Germinal center (tissue), 1 donor: Measurements from ENCODE around the gene ICAM2.
"Not testable (repeated sequence)": the region's sequence is repeated elsewhere in the genome, so short reads cannot be mapped to it uniquely, and the experiment has no call there.

Experiments used
- DNase-seq: peaks from one replicate; pipeline ENCODE4 v3.0.0; 2012; ENCODE audit warnings: mixed read lengths, low spot score

The ICAM2 gene

DNA sequence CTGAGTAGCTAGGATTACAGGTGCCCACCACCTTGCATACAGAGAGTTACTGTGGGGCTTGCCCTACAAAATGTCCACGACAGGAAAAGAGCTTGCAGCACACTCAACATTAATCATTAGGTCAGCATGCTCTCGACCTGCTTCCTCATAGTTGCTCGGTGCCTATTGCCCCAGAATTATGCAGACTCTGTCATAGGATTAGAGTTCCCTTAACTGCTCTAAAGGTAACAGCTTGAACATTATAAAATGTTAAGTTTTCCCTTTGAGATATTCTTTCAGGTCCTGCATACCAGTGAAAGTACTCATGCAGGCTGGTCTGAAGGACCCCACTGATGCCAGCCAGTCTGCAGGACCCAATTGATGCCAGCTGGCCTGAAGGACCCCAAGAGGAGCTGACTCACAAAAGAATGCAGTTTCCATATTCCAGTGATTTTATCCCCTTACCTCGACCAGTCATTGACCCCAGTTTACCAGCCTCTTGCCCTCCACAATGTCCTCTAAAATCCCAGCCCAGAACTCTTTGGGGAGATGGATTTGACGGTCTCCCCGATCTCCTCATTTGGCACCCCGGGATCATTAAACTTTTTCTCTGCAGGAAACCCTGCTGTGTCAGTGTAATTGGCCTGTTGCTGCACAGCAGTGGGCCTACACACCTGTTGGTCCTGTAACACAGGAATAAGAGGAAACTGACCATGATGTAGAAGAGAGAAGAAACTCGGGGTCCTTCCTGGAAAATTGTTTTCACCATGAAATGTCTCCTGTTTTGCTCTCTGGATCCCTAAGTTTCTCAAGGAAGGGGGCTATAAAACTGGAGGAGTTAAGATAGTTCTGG lies 10.6 kb downstream of the ICAM2 start:
- no peak for DNase-seq

GRCh38 chr17:64008830-64009229 lies 11.6 kb downstream of the ICAM2 start:
- DNase-seq: no peak

- DNase-seq: no peak
These were observed 12.1 kb downstream of the ICAM2 start for GRCh38 chr17:64008346-64008745.

GRCh38 chr17:64007838-64008282 lies 12.6 kb downstream of the ICAM2 start:
- DNase-seq: no peak

- not testable (repeated sequence) for DNase-seq
These were observed 13.2 kb downstream of the ICAM2 start for GRCh38 chr17:64007089-64007837.

GRCh38 chr17:64006361-64007088 lies 13.9 kb downstream of the ICAM2 start:
- no peak for DNase-seq

DNA sequence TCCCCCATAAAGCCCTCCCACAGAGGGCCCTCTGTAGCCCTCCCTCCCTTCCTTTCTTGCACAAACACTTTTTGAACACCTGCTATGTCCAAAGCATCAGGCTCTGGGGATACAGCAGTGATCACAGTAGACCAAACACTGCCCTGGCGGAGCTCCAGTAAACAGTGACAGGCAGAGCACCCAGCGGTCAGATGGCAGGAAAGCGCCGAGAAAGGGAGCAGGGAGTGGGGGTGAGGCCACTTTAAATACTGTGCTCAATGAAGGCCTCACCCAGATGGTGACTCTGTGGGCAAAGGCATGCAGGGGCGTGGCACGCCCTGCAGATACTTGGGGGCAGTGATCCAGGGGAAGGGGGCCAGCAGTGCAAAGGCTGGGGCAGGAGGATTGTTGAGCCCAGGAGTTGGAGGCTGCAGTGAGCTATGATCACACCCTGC lies 14.7 kb downstream of the ICAM2 start:
- no peak for DNase-seq

GRCh38 chr17:64004903-64005733 lies 15.3 kb downstream of the ICAM2 start:
- DNase-seq: no peak

DNA sequence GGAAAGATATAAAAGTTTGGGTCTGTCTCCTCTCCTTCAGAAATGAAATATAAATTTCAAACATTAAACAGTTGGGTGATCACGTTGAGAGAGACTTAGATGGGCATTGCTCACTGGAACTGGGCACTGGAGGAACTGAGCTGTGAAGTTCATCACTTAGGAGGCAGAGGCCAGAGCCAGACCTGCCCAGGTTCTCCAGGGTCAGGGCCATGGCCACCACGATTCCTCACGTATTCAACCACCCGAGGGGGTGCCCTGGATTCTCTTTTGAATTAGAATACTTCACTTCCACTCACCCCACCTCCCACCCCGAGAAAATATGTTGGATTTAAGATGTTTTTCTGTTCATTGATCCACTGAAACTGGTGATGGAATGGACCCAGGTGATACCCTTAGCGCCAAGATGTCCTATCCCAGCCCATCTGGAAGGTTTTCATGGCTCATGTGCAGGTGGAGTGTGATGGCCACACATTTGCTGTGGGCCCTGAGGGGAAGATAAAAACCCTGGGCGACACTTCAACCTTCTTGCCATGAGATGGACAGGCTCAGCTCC lies 16.1 kb downstream of the ICAM2 start:
- no peak for DNase-seq

DNA sequence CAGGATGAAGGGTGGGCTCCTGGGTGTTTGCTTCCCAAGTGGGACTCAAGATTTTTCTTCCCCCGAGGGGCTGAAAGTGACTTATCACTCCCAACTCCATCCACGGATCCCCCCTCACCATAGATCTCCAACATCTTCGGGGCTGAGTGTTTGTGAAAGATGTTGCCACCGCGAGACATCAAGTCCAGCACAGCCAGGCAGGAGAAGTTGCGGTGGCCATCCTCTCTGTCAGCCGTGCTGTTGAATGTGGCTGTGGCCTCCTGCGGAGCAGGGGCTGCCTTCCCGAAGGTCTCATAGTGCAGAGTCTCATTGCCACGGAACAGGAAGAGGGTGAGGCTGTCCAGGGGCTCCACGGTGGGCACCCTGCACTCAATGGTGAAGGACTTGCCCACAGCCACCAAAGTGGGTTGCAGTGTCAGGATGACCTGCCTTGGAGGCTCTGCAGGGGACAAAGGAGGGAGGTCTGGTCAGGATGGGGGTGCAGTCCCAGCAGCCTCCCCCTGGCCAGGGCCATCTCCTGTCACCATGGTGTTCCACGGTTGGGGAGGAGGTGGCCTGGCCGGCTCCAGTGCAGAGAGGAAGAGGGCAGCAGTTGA lies 16.8 kb downstream of the ICAM2 start:
- no peak for DNase-seq

- DNase-seq: no peak
These were observed 17.5 kb downstream of the ICAM2 start for GRCh38 chr17:64002658-64003525.

GRCh38 chr17:64001763-64002529 lies 18.5 kb downstream of the ICAM2 start:
- DNase-seq: no peak

GRCh38 chr17:64001091-64001579 lies 19.3 kb downstream of the ICAM2 start:
- no peak for DNase-seq

DNA sequence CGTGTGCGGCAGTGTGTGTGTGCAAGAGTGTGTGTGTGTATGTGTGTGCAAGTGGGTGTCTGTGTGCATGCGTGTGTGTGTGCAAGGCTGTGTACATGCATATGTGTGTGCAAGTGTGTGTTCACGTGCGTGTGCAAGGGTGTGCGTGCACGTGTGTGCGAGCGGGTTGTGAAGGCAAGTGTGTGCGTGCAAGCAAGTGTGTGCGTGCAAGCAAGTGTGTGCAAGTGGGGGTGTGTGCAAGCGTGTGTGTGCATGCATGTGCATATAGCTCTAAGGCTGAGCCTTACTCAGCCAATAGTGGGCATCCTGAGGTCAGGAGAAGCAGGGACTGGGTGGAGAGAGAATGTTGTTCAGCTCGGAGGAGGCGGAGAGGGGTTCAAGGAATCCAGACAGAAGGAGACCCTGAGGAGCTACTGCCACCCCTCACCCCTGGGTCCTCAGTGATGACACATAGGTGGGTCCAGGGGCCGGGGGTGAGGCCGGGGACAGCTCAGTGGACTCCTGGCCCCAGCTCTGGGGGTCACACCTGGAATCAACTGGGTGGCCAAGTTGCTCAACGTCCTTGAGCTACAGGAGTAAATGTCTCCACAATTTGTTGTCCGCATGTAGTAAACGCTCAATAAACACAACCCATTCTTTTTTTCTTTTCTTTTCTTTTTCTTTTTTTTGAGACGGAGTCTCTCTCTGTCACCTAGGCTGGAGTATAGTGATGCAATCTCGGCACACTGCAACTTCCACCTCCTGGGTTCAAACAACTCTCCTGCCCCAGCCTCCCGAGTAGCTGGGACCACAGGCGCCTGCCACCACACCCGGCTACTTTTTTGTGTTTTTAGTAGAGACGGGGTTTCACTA lies 20.5 kb downstream of the ICAM2 start:
- DNase-seq: no peak

GRCh38 chr17:63998721-63999679 lies 21.4 kb downstream of the ICAM2 start:
- DNase-seq: peak; percentile 28

DNA sequence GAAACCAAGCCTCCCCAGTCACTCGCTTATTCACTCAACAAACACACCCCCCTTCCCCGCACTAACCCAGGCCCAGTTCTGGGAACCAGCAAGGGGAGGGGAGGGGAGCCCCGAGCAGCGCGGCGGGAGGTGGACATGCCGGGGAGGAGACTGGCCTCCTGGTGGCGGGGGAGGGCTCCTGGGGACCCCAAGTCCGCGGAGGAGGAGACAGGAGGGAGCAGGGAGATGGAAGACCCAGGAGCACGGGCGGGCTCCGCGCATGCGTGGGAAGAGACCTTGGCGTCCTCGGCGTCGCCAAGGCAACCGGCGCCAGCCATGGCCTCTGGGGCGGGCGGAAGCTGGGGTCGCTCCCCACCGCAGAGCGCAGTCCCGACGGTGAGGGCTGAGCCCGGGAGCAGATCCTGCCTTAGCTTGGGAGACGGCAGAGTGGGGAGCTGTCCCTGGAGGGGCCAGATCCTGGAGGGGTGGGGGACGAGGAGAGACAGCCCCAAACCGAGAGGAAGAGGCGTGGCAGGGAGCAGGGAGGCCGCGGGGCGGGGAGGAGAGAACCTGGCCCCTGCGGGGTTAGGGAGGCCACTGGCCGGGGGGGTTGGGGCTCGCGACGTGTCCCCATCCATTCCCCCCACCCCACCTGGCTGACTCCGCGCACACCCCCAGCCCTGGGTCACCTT lies 22.2 kb downstream of the ICAM2 start, which contains the start of gene PRR29:
TSS of gene PRR29 (plus strand) at position 302 of the 671 bp plus-strand sequence. CDS start at position 316, 14 bp downstream.
- DNase-seq: peak; percentile 80
